ENCODE results near the gene ABCA4.

ABCA4 gene

DNA sequence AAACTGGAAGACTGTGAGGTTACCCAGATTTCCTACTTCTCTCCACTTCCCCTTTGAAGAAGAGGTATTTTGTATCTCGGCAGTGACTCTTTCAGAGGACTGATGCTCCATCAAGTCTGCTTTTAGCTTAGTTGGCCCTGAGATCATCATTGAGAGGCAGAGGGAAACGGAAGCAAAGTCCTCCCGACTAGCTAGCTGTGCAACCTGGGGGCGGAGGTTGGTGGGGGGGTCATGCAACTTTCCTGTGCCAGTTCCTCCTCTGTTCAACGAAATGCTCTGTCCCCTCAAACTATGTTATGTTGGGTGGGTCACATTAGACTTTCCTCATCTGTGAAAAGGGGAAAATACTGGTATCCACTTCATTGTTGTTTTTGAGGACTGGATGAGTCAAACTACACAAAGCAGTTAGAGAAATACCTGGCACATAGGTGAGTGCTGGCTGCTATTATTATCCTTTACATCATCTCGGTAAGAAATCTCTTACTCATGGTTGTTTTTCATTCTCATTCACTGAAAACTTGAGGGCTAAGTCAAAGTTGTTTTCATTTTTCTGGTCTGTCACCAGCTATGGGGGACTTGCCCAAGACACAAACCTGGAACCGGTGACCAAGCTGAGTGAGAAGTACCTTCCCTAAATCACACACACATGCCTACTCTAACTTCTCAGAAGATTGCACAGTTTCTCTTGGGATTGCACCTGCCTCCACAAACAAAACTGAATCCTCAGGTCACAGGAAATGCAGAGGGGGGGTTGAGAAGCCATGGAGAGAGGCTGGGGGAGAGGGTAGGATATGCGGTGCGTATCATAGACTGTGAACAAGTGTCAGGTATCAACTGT, 83.3 kb downstream of the ABCA4 start:
- TF ChIP-seq, protein P1, sequence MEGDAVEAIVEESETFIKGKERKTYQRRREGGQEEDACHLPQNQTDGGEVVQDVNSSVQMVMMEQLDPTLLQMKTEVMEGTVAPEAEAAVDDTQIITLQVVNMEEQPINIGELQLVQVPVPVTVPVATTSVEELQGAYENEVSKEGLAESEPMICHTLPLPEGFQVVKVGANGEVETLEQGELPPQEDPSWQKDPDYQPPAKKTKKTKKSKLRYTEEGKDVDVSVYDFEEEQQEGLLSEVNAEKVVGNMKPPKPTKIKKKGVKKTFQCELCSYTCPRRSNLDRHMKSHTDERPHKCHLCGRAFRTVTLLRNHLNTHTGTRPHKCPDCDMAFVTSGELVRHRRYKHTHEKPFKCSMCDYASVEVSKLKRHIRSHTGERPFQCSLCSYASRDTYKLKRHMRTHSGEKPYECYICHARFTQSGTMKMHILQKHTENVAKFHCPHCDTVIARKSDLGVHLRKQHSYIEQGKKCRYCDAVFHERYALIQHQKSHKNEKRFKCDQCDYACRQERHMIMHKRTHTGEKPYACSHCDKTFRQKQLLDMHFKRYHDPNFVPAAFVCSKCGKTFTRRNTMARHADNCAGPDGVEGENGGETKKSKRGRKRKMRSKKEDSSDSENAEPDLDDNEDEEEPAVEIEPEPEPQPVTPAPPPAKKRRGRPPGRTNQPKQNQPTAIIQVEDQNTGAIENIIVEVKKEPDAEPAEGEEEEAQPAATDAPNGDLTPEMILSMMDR (IDR thresholded peaks at IDR 0.05; ENCODE audit: borderline replicate concordance, insufficient read depth, low read depth, low read length): no peak

DNA sequence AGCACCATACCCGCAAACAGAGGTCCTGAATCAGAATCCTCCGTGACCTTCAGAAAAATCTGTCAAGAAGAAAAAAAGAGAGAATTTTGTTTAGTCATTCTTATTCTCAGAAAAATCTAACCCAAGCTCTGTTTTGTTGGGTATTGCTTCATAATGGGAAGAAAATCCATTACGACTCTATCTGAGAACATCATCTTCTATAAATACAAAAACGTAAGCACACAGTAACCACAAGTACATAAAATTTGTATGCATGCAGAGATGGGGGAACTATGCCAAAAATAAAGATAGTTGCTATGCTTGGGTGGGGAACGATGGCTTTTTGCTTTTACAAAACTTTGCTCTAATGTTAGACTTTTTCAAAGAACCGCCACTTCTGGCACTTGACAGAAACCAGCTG, 84.2 kb downstream of the ABCA4 start:
- TF ChIP-seq, protein P1 (IDR thresholded peaks at IDR 0.05; ENCODE audit: borderline replicate concordance, insufficient read depth, low read depth, low read length): no peak
- H3K4me3 ChIP-seq (ENCODE audit: low read depth, low read length): no peak overlapping the region

More for the DNA sequence above, 83.3 kb downstream of the ABCA4 start:
- no peak overlapping the region for H3K4me3 ChIP-seq (ENCODE audit: low read depth, low read length)

DNA sequence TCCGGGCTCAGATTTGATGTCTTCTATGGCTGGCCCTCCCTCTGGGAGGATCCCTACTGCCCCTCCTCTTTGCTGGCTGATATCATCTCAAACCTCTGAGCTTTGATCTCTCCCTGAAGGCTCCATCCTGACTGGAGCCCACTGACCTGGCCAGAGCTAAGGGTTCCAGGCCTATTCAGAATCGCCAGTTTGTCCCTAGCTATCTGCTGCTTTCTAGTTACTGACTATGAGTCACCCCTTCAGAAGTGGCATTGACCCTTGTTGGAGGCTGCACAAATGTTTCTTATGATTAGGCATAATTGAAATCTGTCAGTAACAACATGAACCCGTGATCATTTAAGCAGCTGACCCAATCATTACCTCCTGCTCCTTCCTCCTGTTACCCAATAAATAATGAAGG, 87.1 kb downstream of the ABCA4 start:
- H3K4me3 ChIP-seq (ENCODE audit: low read depth, low read length): no peak overlapping the region
- TF ChIP-seq, protein P1 (IDR thresholded peaks at IDR 0.05; ENCODE audit: borderline replicate concordance, insufficient read depth, low read depth, low read length): no peak

GRCh38 chr1:94032637-94033036, 88.3 kb downstream of the ABCA4 start:
- TF ChIP-seq, protein P1 (IDR thresholded peaks at IDR 0.05; ENCODE audit: borderline replicate concordance, insufficient read depth, low read depth, low read length): no peak
- no peak overlapping the region for H3K4me3 ChIP-seq (ENCODE audit: low read depth, low read length)

DNA sequence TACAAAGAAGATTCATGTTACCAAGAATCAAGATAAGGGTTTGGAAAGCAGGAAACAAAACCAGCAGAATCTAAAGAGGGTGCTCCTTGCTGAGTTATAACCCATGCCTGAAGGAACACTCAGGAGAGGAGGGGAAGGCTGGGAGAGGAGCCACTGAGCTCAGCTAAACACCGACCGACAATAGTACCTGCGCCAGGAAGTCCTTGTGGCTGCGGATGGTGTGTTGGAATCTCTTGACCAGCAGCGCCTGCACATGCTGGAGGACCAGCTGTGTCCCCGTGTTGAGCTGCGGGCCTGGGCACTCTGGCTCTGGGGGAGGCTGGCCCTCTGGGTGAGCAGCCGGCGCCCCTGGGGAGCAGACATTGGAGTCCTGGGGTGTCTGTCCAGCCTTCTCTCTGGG, 89.4 kb downstream of the ABCA4 start:
- TF ChIP-seq, protein P1 (IDR thresholded peaks at IDR 0.05; ENCODE audit: borderline replicate concordance, insufficient read depth, low read depth, low read length): no peak
- H3K4me3 ChIP-seq (ENCODE audit: low read depth, low read length): no peak overlapping the region

DNA sequence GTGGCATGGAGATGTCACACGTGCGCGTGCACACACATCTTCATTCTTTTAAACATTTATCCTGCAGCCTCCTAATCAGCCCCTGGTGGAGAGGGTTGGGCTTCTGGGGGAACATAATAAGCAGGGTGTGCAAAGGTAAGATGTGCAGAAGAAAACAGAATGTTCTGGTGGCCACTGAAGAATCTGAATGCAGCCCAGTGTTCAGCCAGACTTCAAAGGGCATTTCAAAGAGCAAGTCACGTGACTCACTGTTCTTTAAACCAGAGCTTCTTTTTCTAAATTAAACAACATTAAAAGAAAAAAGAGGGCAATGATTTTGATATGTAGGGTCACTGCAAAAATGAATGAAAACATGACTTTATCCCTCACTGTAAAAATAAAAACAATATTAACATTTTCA, 89.8 kb downstream of the ABCA4 start:
- TF ChIP-seq, protein P1 (IDR thresholded peaks at IDR 0.05; ENCODE audit: borderline replicate concordance, insufficient read depth, low read depth, low read length): no peak
- H3K4me3 ChIP-seq (ENCODE audit: low read depth, low read length): no peak overlapping the region
